Fibroblast of lung (primary cell): ENCODE results near the gene KTN1. TPM values are rescaled to one million over a fixed set of nuclear protein-coding genes. Genes with fewer than 3 reads are reported as not detected.

Experiments
- DNase-seq, 2 donors: peaks; one replicate each; pipeline versions ENCODE4 v3.0.0 to v3.0.0-alpha.2; 2010; ENCODE audit warnings: low read depth in 2 of 2
- H2AFZ ChIP-seq: 2 replicates; pipeline ENCODE4 v1.5.1; 2012; ENCODE audit warnings: low read length, control low read depth, inconsistent platforms
- H3K27ac ChIP-seq: 2 replicates; pipeline ENCODE4 v1.5.1; 2011; ENCODE audit warnings: low read length, control low read depth; ENCODE audit not compliant: insufficient read depth
- H3K27me3 ChIP-seq: 2 replicates; pipeline ENCODE4 v1.5.1; 2011; ENCODE audit warnings: mild to moderate bottlenecking, low read length; ENCODE audit not compliant: control insufficient read depth, insufficient read depth
- H3K36me3 ChIP-seq: 2 replicates; pipeline ENCODE4 v1.5.1; 2011; ENCODE audit warnings: low read length; ENCODE audit not compliant: control insufficient read depth, insufficient read depth
- H3K4me1 ChIP-seq: 2 replicates; pipeline ENCODE4 v1.5.1; 2011; ENCODE audit warnings: low read length; ENCODE audit not compliant: control insufficient read depth, insufficient read depth; ENCODE audit errors: extremely low read depth
- H3K4me2 ChIP-seq: 2 replicates; pipeline ENCODE4 v1.5.1; 2011; ENCODE audit warnings: low read length, control low read depth; ENCODE audit not compliant: insufficient read depth; ENCODE audit errors: extremely low read depth
- H3K4me3 ChIP-seq, 4 experiments: fragments of 200-600 bp in 1 of 4; sonication (generic) in 1 of 4; replicated peaks in 1 of 4; 2 replicates each; pipeline ENCODE4 v1.5.1; 2011 to 2016; ENCODE audit warnings: low read length in 4 of 4, low read depth in 3 of 4, mild to moderate bottlenecking in 3 of 4, control low read depth in 2 of 4, inconsistent platforms in 1 of 4, mixed read lengths in 1 of 4; ENCODE audit not compliant: insufficient read depth in 1 of 4; ENCODE audit errors: control extremely low read depth in 1 of 4
- H3K79me2 ChIP-seq: 2 replicates; pipeline ENCODE4 v1.5.1; 2012; ENCODE audit warnings: mild to moderate bottlenecking, low read length, inconsistent platforms; ENCODE audit not compliant: control insufficient read depth, insufficient read depth
- H3K9ac ChIP-seq: 2 replicates; pipeline ENCODE4 v1.5.1; 2011; ENCODE audit warnings: mild to moderate bottlenecking, low read length, control low read depth; ENCODE audit not compliant: insufficient read depth
- H3K9me3 ChIP-seq: 2 replicates; pipeline ENCODE4 v1.5.1; 2012; ENCODE audit warnings: low read depth, low read length; ENCODE audit not compliant: control insufficient read depth, insufficient read depth
- H4K20me1 ChIP-seq: 2 replicates; pipeline ENCODE4 v1.5.1; 2011; ENCODE audit warnings: low read length; ENCODE audit not compliant: control insufficient read depth, insufficient read depth; ENCODE audit errors: extremely low read depth
- EZH2 ChIP-seq: IDR thresholded peaks from 2 replicates; pipeline ENCODE4 v1.5.1; 2012; ENCODE audit warnings: low read length, control low read depth, mild to moderate bottlenecking; ENCODE audit errors: missing control alignments
- polyA plus RNA-seq, 2 donors: library from polyadenylated mRNA; depleted of rRNA in 1 of 2; stranded (reverse) in 1 of 2; unstranded in 1 of 2; fragments of >200 nt; gene quantifications; 2 replicates each; pipeline ENCODE4 v1.2.1, GENCODE V29; 2011 to 2012; ENCODE audit warnings: missing spikeins in 1 of 2
- total RNA-seq: library from RNA; depleted of rRNA; stranded (reverse); fragments of >200 nt; gene quantifications from 2 replicates; pipeline ENCODE4 v1.2.1, GENCODE V29; 2014
- TF ChIP-seq, protein P1 (sequence below), 2 donors: IDR thresholded peaks in 1 of 2; conservative IDR thresholded peaks in 1 of 2; 1 replicate in 1 of 2; 2 replicates in 1 of 2; pipeline ENCODE4 v1.5.1; 2011 to 2012; ENCODE audit warnings: low read length in 2 of 2, control low read depth in 1 of 2, inconsistent platforms in 1 of 2, low read depth in 1 of 2, mild to moderate bottlenecking in 1 of 2

KTN1 gene
- total and polyA plus RNA-seq, 2 donors (not counting 1 experiment from before 2014, with no cell fraction given), result 126 to 164 TPM

GRCh38 chr14:55580470-55581341 is 699 bp downstream of the KTN1 start:
- peaks cover 7% of the 10 kb centered on the region for H3K4me1 ChIP-seq
- H3K4me2 ChIP-seq, result peak overlapping the region; percentile 96
- peak overlapping the region; percentile 30 for H2AFZ ChIP-seq
- peak in 1 of 2 donors; percentile 37 for DNase-seq
- H3K79me2 ChIP-seq, result peaks cover 51% of the 10 kb centered on the region
- H3K27me3 ChIP-seq, result no peaks in the 10 kb centered on the region
- H3K4me3 ChIP-seq, result peak overlapping the region; percentile 77 to 89 (median 84)
- H3K27ac ChIP-seq, result peak overlapping the region; percentile 79
- no peaks in the 10 kb centered on the region for H3K36me3 ChIP-seq
- no peaks in the 10 kb centered on the region for H4K20me1 ChIP-seq
- H3K9ac ChIP-seq, result peak overlapping the region; percentile 80
- no peaks in the 10 kb centered on the region for H3K9me3 ChIP-seq
- TF ChIP-seq, protein P1, sequence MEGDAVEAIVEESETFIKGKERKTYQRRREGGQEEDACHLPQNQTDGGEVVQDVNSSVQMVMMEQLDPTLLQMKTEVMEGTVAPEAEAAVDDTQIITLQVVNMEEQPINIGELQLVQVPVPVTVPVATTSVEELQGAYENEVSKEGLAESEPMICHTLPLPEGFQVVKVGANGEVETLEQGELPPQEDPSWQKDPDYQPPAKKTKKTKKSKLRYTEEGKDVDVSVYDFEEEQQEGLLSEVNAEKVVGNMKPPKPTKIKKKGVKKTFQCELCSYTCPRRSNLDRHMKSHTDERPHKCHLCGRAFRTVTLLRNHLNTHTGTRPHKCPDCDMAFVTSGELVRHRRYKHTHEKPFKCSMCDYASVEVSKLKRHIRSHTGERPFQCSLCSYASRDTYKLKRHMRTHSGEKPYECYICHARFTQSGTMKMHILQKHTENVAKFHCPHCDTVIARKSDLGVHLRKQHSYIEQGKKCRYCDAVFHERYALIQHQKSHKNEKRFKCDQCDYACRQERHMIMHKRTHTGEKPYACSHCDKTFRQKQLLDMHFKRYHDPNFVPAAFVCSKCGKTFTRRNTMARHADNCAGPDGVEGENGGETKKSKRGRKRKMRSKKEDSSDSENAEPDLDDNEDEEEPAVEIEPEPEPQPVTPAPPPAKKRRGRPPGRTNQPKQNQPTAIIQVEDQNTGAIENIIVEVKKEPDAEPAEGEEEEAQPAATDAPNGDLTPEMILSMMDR (conservative IDR thresholded peaks at IDR 0.05 in 1 of 2, IDR thresholded peaks at IDR 0.05 in 1 of 2; ENCODE audit: low read depth in 1 of 2, low read length in 2 of 2), result no peak
- TF ChIP-seq EZH2, result no peak

DNA sequence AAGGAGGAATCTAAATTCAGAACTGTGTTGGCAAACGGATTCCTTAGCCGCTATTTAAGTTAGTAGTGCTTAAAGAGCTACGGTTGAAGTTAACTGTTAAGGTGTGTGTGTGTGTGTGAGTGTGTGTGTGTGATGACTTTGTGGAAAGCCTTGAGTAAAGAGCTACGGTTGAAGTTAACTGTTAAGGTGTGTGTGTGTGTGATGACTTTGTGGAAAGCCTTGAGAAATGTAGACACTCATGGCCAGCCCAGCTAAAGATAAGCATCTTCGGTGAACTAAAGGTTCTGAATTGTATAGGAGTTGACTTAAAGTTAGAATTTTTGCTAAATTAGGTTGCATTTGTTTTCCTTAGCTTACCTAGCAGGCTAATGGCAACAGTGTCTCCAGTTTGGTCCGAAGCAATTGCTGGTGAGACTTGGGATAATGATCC is 1.4 kb downstream of the KTN1 start:
- Histone ChIP-seq H3K27ac (no peak overlapping the region), H3K9me3 (no peaks in the 10 kb centered on the region), H3K27me3 (no peaks in the 10 kb centered on the region), H3K79me2 (peaks cover 57% of the 10 kb centered on the region), H2AFZ (no peak overlapping the region), H3K4me2 (peak overlapping the region; percentile 96), H3K36me3 (no peaks in the 10 kb centered on the region), H3K4me3 (peak overlapping the region; percentile 77 to 89 (median 84)), H4K20me1 (peaks cover 3% of the 10 kb centered on the region), H3K9ac (peak overlapping the region; percentile 80), H3K4me1 (peaks cover 9% of the 10 kb centered on the region)
- peak in 1 of 2 donors; percentile 40 for DNase-seq
- no peak for TF ChIP-seq EZH2
- TF ChIP-seq, protein P1 (conservative IDR thresholded peaks at IDR 0.05 in 1 of 2, IDR thresholded peaks at IDR 0.05 in 1 of 2; ENCODE audit: low read depth in 1 of 2, low read length in 2 of 2), result no peak

GRCh38 chr14:55582746-55583145 is 2.7 kb downstream of the KTN1 start:
- TF ChIP-seq, protein P1 (conservative IDR thresholded peaks at IDR 0.05 in 1 of 2, IDR thresholded peaks at IDR 0.05 in 1 of 2; ENCODE audit: low read depth in 1 of 2, low read length in 2 of 2), result no peak
- TF ChIP-seq EZH2, result no peak

More at GRCh38 chr14:55582746-55583145, 2.7 kb downstream of the KTN1 start:
- Histone ChIP-seq H3K4me1 (peaks cover 9% of the 10 kb centered on the region), H3K27me3 (no peaks in the 10 kb centered on the region), H2AFZ (no peak overlapping the region), H3K27ac (no peak overlapping the region), H3K36me3 (no peaks in the 10 kb centered on the region), H3K4me2 (no peak overlapping the region), H3K9ac (no peak overlapping the region), H3K79me2 (peaks cover 71% of the 10 kb centered on the region), H3K4me3 (no peak overlapping the region), H4K20me1 (peaks cover 3% of the 10 kb centered on the region), H3K9me3 (no peaks in the 10 kb centered on the region)
- DNase-seq, result no peak
